ENCODE data around the gene PINLYP. TPM values are rescaled to one million over a fixed set of nuclear protein-coding genes. Genes with fewer than 3 reads are reported as not detected.

Gene PINLYP
- total RNA-seq, 1 experiment from 2014 or later = 0.17 TPM

GRCh38 chr19:43612374-43612773 lies 36.8 kb downstream of the PINLYP start:
- H3K4me2 ChIP-seq (ENCODE audit: low read length) = no peak overlapping the region
- BruUV-seq (replicated peaks) = no TSS peak
- no peak overlapping the region for H2AFZ ChIP-seq (ENCODE audit: low read depth, low read length, poor library complexity, severe bottlenecking)
- no peak overlapping the region for H3K9ac ChIP-seq (ENCODE audit: low read length)
- no peaks in the 10 kb centered on the region for H3K9me3 ChIP-seq (ENCODE audit: control insufficient read depth in 1 of 2, insufficient read depth in 1 of 2, low read depth in 1 of 2, low read length in 2 of 2)
- no peaks in the 10 kb centered on the region for H3K9me2 ChIP-seq (ENCODE audit: insufficient read depth)
- H3K27me3 ChIP-seq (ENCODE audit: insufficient read depth, low read length) = no peaks in the 10 kb centered on the region
- ChIA-PET CTCF (no interaction called here), RAD21 (ENCODE audit: low non-redundant PET in 1 of 2, low total read pairs in 2 of 2, uncharacterized antibody in 2 of 2, unreplicated experiment in 2 of 2) (no interaction called here), POLR2A (no interaction called here)
- no peak overlapping the region for H3K4me3 ChIP-seq (replicated peaks in 1 of 2; ENCODE audit: low read depth in 1 of 2, low read length in 2 of 2)
- TF ChIP-seq CTCF (IDR thresholded peaks at IDR 0.05 in 2 of 3, conservative IDR thresholded peaks at IDR 0.05 in 1 of 3; ENCODE audit: borderline replicate concordance in 1 of 3, insufficient read depth in 1 of 3, low read depth in 2 of 3, low read length in 2 of 3) = no peak
- TF ChIP-seq CEBPB (IDR thresholded peaks at IDR 0.05; ENCODE audit: low read depth) = no peak
- TF ChIP-seq FOSL1 (IDR thresholded peaks at IDR 0.05; ENCODE audit: low read depth) = no peak
- TF ChIP-seq EZH2phosphoT487 (IDR thresholded peaks at IDR 0.05; ENCODE audit: borderline replicate concordance) = no peak
- TF ChIP-seq ZNF274 (IDR thresholded peaks at IDR 0.05; ENCODE audit: low read depth, low read length) = no peak
- TF ChIP-seq SIN3A (IDR thresholded peaks at IDR 0.05; ENCODE audit: low read depth) = no peak
- no peak for TF ChIP-seq SRF (IDR thresholded peaks at IDR 0.05; ENCODE audit: low read depth)
- no peak for TF ChIP-seq ZFX (IDR thresholded peaks at IDR 0.05)
- no peak for TF ChIP-seq RAD21 (IDR thresholded peaks at IDR 0.05; ENCODE audit: low read depth)
- TF ChIP-seq TCF7L2 (IDR thresholded peaks at IDR 0.05; ENCODE audit: borderline replicate concordance, extremely low read depth, insufficient read depth, insufficient read length) = no peak
- TF ChIP-seq YY1 (IDR thresholded peaks at IDR 0.05; ENCODE audit: extremely low read depth, insufficient replicate concordance, low read depth, low read length) = no peak
- TF ChIP-seq CBX3 (IDR thresholded peaks at IDR 0.05; ENCODE audit: low read depth) = no peak
- H3K36me3 ChIP-seq (ENCODE audit: control insufficient read depth in 1 of 2, insufficient read depth in 2 of 2, low read length in 2 of 2) = peaks cover 6 to 7% of the 10 kb centered on the region in 2 experiments; a peak in 2 of 4 replicates
- H4K20me1 ChIP-seq (ENCODE audit: insufficient read depth) = no peaks in the 10 kb centered on the region
- peaks cover 11% of the 10 kb centered on the region for H3K79me2 ChIP-seq (ENCODE audit: insufficient read depth, low read length)
- peak; percentile 30; the same call in 1 of the 2 replicates for ATAC-seq
- no peaks in the 10 kb centered on the region for H3K4me1 ChIP-seq (ENCODE audit: control insufficient read depth in 1 of 2, insufficient read depth in 2 of 2, low read length in 2 of 2)
- no peak for DNase-seq (ENCODE audit: low read depth, low spot score)
- no peak overlapping the region for H3K27ac ChIP-seq (ENCODE audit: low read depth, low read length)
- intact Hi-C loops (cut with micrococcal nuclease) = no loop called here

Measured in HCT116 (cell line).